SK-N-SH (cell line): Measurements from ENCODE around the gene PSME2.

ENCODE experiments used
- CHD2 ChIP-seq: fragments of 150-350 bp; IDR thresholded peaks from 2 replicates; pipeline ENCODE4 v1.6.1; 2018; ENCODE audit warnings: low read length; ENCODE audit not compliant: partially characterized antibody
- CTCF ChIP-seq: fragments of 200-600 bp; sonication (generic); IDR thresholded peaks from 2 replicates; pipeline ENCODE4 v1.6.1; 2017; ENCODE audit warnings: antibody characterized with exemption, mild to moderate bottlenecking, moderate library complexity
- EP300 ChIP-seq, 2 experiments: IDR thresholded peaks; 2 replicates each; pipeline versions ENCODE4 v1.4.0 to v1.6.1; 2012; ENCODE audit warnings: borderline replicate concordance in 1 of 2, low read depth in 1 of 2, low read length in 1 of 2
- EZH2phosphoT487 ChIP-seq: fragments of 200-600 bp; sonication (generic); IDR thresholded peaks from 2 replicates; pipeline ENCODE4 v1.6.1; 2017; ENCODE audit warnings: low read depth, mixed run types, mild to moderate bottlenecking, antibody characterized with exemption, moderate library complexity, borderline replicate concordance
- FOXJ3 ChIP-seq: sonication (generic); formaldehyde crosslinking; IDR thresholded peaks from 2 replicates; pipeline ENCODE4 v1.5.1; 2020; ENCODE audit warnings: mild to moderate bottlenecking, missing genetic modification reagents
- GABPA ChIP-seq: IDR thresholded peaks from 2 replicates; pipeline ENCODE4 v1.4.0; 2012; ENCODE audit warnings: low read depth, mild to moderate bottlenecking
- PBX3 ChIP-seq: IDR thresholded peaks from 2 replicates; pipeline ENCODE4; 2012
- POLR2AphosphoS5 ChIP-seq: IDR thresholded peaks from 2 replicates; pipeline ENCODE4 v1.6.1; 2012; ENCODE audit warnings: low read depth, low read length
- RCOR1 ChIP-seq: fragments of 150-350 bp; IDR thresholded peaks from 2 replicates; pipeline ENCODE4 v1.6.1; 2017; ENCODE audit warnings: antibody characterized with exemption, low read length
- RXRA ChIP-seq: IDR thresholded peaks from 2 replicates; pipeline ENCODE4 v1.4.0; 2012; ENCODE audit warnings: low read depth, mild to moderate bottlenecking, borderline replicate concordance
- USF1 ChIP-seq: IDR thresholded peaks from 2 replicates; pipeline ENCODE4 v1.4.0; 2012; ENCODE audit warnings: low read depth, borderline replicate concordance
- ZBTB33 ChIP-seq: IDR thresholded peaks from 2 replicates; pipeline ENCODE4 v1.4.0; 2012; ENCODE audit warnings: low read depth, borderline replicate concordance

- TF ChIP-seq CTCF: no peak
- TF ChIP-seq RXRA: no peak
- TF ChIP-seq USF1: no peak
- no peak for TF ChIP-seq GABPA
- no peak for TF ChIP-seq POLR2AphosphoS5
- TF ChIP-seq RCOR1: no peak
- no peak for TF ChIP-seq ZBTB33
- no peak for TF ChIP-seq CHD2
- TF ChIP-seq PBX3: no peak
- TF ChIP-seq EP300 (IDR thresholded peaks at IDR 0.05; ENCODE audit: borderline replicate concordance in 1 of 2, low read depth in 1 of 2, low read length in 1 of 2): no peak
- no peak for TF ChIP-seq EZH2phosphoT487
- TF ChIP-seq FOXJ3 (CRISPR knock-in tag): no peak
Observed at GRCh38 chr14:24149302-24149969, 3.0 kb upstream of the PSME2 start.
